Kidney tubule cell (primary cell): ENCODE measurements around the gene CNOT6L.
"Not testable (repeated sequence)": the region's sequence is repeated elsewhere in the genome, so short reads cannot be mapped to it uniquely, and the experiment has no call there.

Experiments used
- DNase-seq: peaks from one replicate; pipeline ENCODE4 v3.0.0-alpha.2; 2018; ENCODE audit warnings: low spot score

Gene CNOT6L

GRCh38 chr4:77818602-77819403 lies at the start of gene CNOT6L:
CNOT6L (minus strand) TSS chr4:77819368; CDS start chr4:77819308, 60 bp downstream.
- peak; percentile 75 for DNase-seq

GRCh38 chr4:77865259-77865658 lies 46.1 kb upstream of the CNOT6L start:
- no peak for DNase-seq

GRCh38 chr4:77863341-77863740 lies 44.2 kb upstream of the CNOT6L start:
- DNase-seq: not testable (repeated sequence)

- peak; percentile 97 for DNase-seq
These were observed 43.5 kb upstream of the CNOT6L start, which contains the start of gene MRPL1 for GRCh38 chr4:77862478-77863216. MRPL1 (plus strand) TSS chr4:77862830; CDS start chr4:77862849, 19 bp downstream.

DNA sequence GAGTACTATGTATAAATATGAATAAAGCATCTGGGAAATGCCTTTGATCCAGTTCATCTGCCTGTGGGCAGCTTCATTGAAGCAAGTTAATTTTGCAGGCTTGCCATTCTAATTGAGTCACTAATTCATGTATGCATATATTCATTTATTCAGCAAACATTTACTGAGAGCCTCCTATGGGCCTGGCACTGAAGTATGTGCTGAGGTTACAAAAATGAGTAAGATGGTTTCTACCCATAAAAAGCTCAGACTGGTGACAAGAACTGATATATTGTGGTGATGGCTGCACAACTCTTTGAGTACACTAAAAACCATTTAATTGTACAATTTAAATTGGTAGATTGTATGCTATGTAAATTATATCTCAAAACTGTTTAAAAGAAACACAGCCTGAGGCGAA lies 42.3 kb upstream of the CNOT6L start:
- DNase-seq: peak; percentile 24

DNA sequence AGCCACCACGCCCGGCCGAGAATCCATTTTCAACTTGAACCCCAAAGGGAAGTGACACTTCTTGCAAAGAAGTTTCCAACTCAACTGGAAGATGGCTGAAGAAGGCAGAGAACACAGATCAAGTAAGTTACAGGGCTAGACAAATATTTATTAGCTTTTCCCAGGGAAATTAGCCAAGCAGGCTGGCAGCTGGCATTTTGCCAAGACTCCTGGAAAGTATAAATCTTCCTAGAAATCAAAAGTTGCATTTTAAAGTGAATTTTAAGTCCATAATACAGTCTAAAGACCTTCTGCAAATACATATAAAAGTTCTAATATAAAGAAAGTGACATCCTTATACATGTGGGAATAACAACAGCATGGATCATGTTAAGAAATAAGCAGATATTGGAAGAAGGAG lies 40.1 kb upstream of the CNOT6L start:
- no peak for DNase-seq

DNA sequence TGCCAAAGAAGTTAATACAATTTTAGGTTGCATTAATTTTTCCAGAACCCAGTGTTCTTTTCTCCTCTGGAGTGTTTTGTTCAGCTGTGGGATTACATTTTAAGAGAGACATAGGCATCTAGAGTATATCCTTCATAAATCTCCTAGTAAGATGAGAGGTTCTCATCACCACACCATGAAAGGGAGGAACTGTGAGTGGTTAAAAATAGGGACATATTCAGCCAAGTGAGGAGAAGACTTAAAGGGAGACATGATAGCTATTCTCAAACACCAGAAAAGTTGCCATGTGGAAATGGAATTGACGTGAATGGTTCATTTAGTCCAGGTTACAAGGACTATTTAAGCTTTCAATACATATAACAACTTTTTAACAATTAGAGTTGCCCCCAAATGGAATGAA lies 37.0 kb upstream of the CNOT6L start:
- no peak for DNase-seq

GRCh38 chr4:77854431-77855111 lies 35.4 kb upstream of the CNOT6L start:
- no peak for DNase-seq

DNA sequence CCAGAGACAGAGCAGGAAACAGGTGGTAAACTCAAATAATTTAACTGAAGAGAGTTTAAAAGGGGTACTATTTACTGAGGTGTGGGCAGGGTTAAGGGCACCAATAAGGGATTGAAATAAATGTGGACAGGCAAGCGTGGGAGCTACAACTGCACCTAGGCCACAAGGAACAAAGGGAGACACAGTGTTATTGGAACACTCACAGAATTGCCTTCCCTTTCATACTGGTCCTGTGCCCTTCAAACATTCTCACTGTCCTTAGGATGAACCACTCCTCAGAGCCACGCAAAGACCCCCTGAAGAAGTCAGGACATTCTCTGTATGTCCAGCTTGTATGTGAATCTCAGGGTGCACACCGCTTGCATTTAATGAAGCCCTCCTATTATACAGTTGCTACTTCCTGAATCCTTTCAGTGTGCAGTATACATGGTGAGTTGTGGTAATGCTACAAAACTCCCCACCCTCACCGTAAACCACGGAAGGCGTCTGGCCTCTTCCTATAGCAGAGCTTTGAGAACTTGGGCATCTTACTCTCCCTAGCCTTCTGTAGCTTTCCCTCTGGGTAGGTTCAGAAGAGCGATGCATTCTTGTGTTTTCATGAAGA lies 33.8 kb upstream of the CNOT6L start:
- no peak for DNase-seq

DNA sequence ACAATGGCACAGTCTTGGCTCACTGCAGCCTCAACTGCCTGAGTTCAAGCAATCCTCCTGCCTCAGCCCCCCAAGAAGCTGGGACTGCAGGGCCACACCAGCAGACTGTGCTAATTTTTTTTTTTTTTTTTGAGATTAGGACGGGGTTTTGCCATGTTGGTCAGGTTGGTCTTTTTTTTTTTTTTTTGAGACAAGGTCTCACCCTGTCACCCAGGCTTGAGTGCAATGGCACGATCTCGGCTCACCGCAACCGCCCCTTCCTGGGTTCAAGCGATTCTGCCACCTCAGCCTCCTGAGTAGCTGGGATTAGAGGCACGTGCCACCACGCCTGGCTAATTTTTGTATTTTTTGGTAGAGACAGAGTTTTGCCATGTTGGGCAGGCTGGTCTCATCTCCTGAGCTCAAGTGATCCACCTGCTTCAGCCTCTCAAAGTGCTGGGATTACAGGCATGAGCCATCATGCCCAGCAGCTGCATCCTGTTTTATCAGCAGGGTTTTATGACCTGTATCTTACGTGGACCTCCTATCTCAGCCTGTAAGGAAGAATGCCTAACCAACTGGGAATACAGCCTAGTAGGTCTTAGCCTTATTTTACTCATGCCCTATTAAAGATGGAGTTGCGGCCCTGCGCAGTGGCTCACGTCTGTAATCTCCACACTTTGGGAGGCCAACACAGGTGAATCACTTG lies 30.3 kb upstream of the CNOT6L start:
- DNase-seq: no peak

- DNase-seq: no peak
These were observed 29.3 kb upstream of the CNOT6L start for GRCh38 chr4:77848508-77848907.

- no peak for DNase-seq
These were observed 26.8 kb upstream of the CNOT6L start for GRCh38 chr4:77845929-77846328.

- DNase-seq: no peak
These were observed 26.2 kb upstream of the CNOT6L start for GRCh38 chr4:77845400-77845799.

- no peak for DNase-seq
These were observed 25.2 kb upstream of the CNOT6L start for GRCh38 chr4:77844363-77844762.

- peak; percentile 21 for DNase-seq
These were observed 24.5 kb upstream of the CNOT6L start for GRCh38 chr4:77843628-77844027.

DNA sequence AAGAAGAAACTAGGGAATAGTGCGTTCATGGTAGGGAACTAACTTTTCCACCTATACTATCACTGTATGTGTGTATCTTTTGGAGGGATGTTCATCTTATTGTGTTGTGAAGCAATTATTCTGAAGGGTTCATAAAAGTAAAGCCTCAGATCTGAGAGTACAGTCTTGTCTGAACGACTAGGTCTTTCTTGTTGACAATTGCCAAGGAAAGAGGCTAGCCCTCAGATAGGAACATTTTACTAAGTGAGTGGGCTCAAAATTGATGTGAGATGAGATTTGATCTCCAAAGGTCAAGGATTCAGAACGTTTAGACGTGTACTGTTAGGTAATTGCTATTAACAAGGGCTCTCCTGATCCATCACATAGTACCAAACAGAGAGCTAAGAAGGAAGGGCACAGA lies 15.2 kb upstream of the CNOT6L start:
- no peak for DNase-seq

DNA sequence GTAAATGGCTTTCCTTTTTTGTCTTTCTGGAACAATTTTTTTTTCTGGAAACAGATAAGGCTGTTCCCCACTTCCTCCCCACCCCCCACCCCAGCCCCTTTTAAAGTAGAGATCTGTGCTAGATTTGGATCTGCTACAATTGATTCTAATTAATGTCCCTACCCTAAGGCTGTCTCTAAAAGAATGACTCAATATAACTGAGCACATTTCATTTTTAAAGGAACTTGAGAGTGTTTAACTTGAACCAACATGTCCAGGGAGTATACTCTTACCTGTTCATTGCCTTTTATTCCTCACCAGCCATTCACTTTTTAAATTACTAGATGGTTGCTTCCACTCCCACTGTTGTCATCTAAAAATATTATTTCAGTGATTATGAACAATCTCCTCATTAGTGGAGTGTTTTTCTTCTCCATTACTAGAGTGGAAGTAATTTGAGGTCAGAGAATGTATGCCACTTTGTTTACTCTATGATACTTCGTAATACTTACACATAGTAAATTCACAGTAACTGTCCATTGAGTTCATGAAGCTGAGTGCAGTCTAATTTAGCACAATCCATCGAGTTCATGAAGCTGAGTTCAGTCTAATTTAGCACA lies 14.1 kb upstream of the CNOT6L start:
- no peak for DNase-seq

- DNase-seq: no peak
These were observed 8.2 kb upstream of the CNOT6L start for GRCh38 chr4:77827343-77827742.

DNA sequence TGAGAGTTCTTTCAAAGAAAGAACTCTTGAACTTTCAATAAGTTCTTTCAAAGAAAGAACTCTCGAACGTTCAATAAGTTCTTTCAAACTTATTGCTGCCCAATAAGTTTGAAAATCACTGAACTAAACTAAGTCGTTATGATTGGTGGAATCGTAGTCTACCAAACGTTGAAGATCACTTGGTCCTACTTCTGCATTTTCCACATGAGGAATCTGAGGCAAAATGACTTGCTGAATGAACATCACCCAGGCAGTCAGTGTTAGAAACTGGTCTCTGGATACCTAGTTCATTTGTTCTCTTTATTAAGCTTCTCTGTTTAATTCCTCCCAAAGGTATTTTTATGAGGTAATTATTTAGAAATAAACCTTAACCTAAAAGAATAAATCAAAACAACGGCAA lies 7.1 kb upstream of the CNOT6L start:
- DNase-seq: no peak

DNA sequence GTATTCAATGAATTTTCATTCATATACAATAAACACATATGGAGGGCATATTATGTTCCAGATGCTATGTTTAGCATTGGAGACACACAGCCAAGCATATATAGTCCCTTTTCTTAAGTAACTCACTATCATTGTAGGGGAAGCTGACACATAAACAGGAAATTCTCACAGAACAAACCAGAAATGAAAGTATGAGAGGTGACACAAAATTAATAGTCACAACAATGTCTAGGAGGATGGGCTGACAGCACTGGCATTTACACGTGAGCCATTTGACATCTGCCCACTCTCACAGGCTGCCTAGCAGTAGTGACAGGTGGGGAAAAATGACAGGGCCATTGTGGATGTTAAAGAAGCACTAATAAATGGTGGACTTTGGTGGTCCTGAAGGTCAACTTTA lies 2.6 kb upstream of the CNOT6L start:
- no peak for DNase-seq
